Measurements from ENCODE around the gene MAP2K6. TPM values are rescaled to one million over a fixed set of nuclear protein-coding genes. Genes with fewer than 3 reads are reported as not detected.

MAP2K6 gene
- total and polyA plus RNA-seq, 2 of the 8 experiments (the other 6 are each of a cell fraction or from before 2014, with no cell fraction given), result 11.0 to 44.1 TPM

GRCh38 chr17:69594641-69595040 lies 180.1 kb downstream of the MAP2K6 start:
- H2BK15ac ChIP-seq (ENCODE audit: low read length), result no peak overlapping the region
- no peak for FAIRE-seq
- no peaks in the 10 kb centered on the region for H3K36me3 ChIP-seq (ENCODE audit: control insufficient read depth in 2 of 4, insufficient read depth in 4 of 4, low read length in 3 of 4)
- no peaks in the 10 kb centered on the region for H4K20me1 ChIP-seq (replicated peaks in 1 of 2; ENCODE audit: control insufficient read depth in 1 of 2, insufficient read depth in 2 of 2, low read length in 2 of 2)
- H3K79me1 ChIP-seq (ENCODE audit: low read depth, low read length), result no peaks in the 10 kb centered on the region
- H3K4ac ChIP-seq (replicated peaks; ENCODE audit: insufficient read length, low read depth, low read length), result no peak overlapping the region
- no peak overlapping the region for H3K56ac ChIP-seq (replicated peaks; ENCODE audit: insufficient read length, low read depth, low read length)
- H3K18ac ChIP-seq (ENCODE audit: extremely low read depth, low read length), result no peak overlapping the region
- H3K23ac ChIP-seq (ENCODE audit: insufficient read length), result no peak overlapping the region
- ChIA-PET POLR2A (ENCODE audit: partially characterized antibody) (no interaction called here), CTCF (ENCODE audit: partially characterized antibody) (interaction anchor here (1.3 to 7.0 kb wide), 4 partner anchors 10 to 28 kb away, joined by 4 to 59 read pairs (median 6); no protein-coding TSS in a partner anchor)
- H2BK20ac ChIP-seq (ENCODE audit: low read length), result no peak overlapping the region
- H3K79me2 ChIP-seq (ENCODE audit: control insufficient read depth in 1 of 2, insufficient read depth in 2 of 2, low read length in 2 of 2), result no peaks in the 10 kb centered on the region
- no peak overlapping the region for H4K91ac ChIP-seq (replicated peaks; ENCODE audit: insufficient read length, low read length)
- H3K4me2 ChIP-seq (ENCODE audit: insufficient read depth in 1 of 2, low read depth in 2 of 2, low read length in 2 of 2), result no peak overlapping the region
- no peak overlapping the region for H3K9ac ChIP-seq (replicated peaks in 1 of 4; ENCODE audit: extremely low read depth in 1 of 4, low read depth in 3 of 4, low read length in 3 of 4)
- no peaks in the 10 kb centered on the region for H3K9me3 ChIP-seq (ENCODE audit: insufficient read depth in 2 of 2, low read depth in 1 of 2, low read length in 1 of 2)
- no peak overlapping the region for H2BK12ac ChIP-seq (ENCODE audit: low read depth, low read length)
- no peak overlapping the region for H2BK120ac ChIP-seq (replicated peaks; ENCODE audit: low read depth, low read length)
- H3K23me2 ChIP-seq (ENCODE audit: low read depth, low read length), result no peaks in the 10 kb centered on the region
- 69% methylated on average over 4 of the region's 4 CpGs; no CpG with 5 or more reads in 1 of the 2 experiments for WGBS, 2 experiments (ENCODE audit: extremely low coverage in 1 of 2, insufficient coverage in 1 of 2, insufficient read length in 1 of 2, insufficient replicate concordance in 2 of 2, low coverage in 1 of 2, low lambda C conversion rate in 2 of 2, missing lambda C conversion rate in 1 of 2)
- H3K4me3 ChIP-seq (ENCODE audit: extremely low read depth in 1 of 4, insufficient read depth in 2 of 4, low read depth in 3 of 4, low read length in 4 of 4), result no peak overlapping the region
- H3K14ac ChIP-seq (ENCODE audit: insufficient read length), result no peak overlapping the region
- no peak for DNase-seq (ENCODE audit: low read depth in 1 of 2, low spot score in 2 of 2)
- no peak overlapping the region for H4K8ac ChIP-seq (ENCODE audit: extremely low read depth, insufficient read depth, low read length)
- no peak overlapping the region for H3K27ac ChIP-seq (ENCODE audit: low read depth, low read length)
- H4K5ac ChIP-seq (ENCODE audit: insufficient read length, low read depth, low read length), result no peak overlapping the region
- H3K27me3 ChIP-seq (replicated peaks in 1 of 4; ENCODE audit: control insufficient read depth in 3 of 4, extremely low read depth in 1 of 4, insufficient read depth in 3 of 4, low read length in 3 of 4), result no peaks in the 10 kb centered on the region
- H3K4me1 ChIP-seq (replicated peaks in 1 of 4; ENCODE audit: control insufficient read depth in 3 of 4, insufficient read depth in 4 of 4, low read length in 3 of 4), result no peaks in the 10 kb centered on the region
- no peak overlapping the region for H2AFZ ChIP-seq (ENCODE audit: low read length)
- H2AK5ac ChIP-seq (ENCODE audit: low read depth, low read length), result no peak overlapping the region
- no peak overlapping the region for H2BK5ac ChIP-seq (ENCODE audit: low read depth, low read length)
- TF ChIP-seq KDM4A (IDR thresholded peaks at IDR 0.05; ENCODE audit: low read depth, low read length, severe bottlenecking) (no peak), NANOG (IDR thresholded peaks at IDR 0.05; ENCODE audit: insufficient read depth, low read depth, low read length, poor library complexity, severe bottlenecking) (no peak), RNF2 (IDR thresholded peaks at IDR 0.05; ENCODE audit: borderline replicate concordance, low read depth, low read length, missing control alignments, poor library complexity, severe bottlenecking) (no peak), ATF3 (IDR thresholded peaks at IDR 0.05; ENCODE audit: insufficient read depth, low read depth, low read length) (no peak), CTBP2 (IDR thresholded peaks at IDR 0.05; ENCODE audit: borderline replicate concordance, insufficient read depth, insufficient read length, low read length) (no peak), TAF1 (IDR thresholded peaks at IDR 0.05; ENCODE audit: low read depth, low read length) (no peak), JUN (IDR thresholded peaks at IDR 0.05; ENCODE audit: low read depth, low read length) (no peak), HDAC6 (IDR thresholded peaks at IDR 0.05; ENCODE audit: low read depth, low read length) (no peak), RXRA (IDR thresholded peaks at IDR 0.05; ENCODE audit: insufficient read depth, low read depth, low read length) (no peak), EZH2 (IDR thresholded peaks at IDR 0.05; ENCODE audit: low read depth, low read length, severe bottlenecking) (no peak), E2F6 (IDR thresholded peaks at IDR 0.05) (no peak), MAFK (IDR thresholded peaks at IDR 0.05; ENCODE audit: low read depth, low read length) (no peak)

Measured in H1 (cell line).